H1 (cell line): ENCODE results near the gene PIK3R1. TPM values are rescaled to one million over a fixed set of nuclear protein-coding genes. Genes with fewer than 3 reads are reported as not detected.

ENCODE experiments used
- CTCF ChIA-PET: fragments of 300-600 bp; sonication (Branson Sonifier 250); formaldehyde crosslinking; loops from one replicate; lab custom pipeline; 2021; ENCODE audit not compliant: partially characterized antibody; lab: Charles Lee
- POLR2A ChIA-PET: fragments of 300-600 bp; sonication (Branson Sonifier 250); formaldehyde crosslinking; loops from one replicate; lab custom pipeline; 2021; ENCODE audit warnings: inconsistent platforms; ENCODE audit not compliant: partially characterized antibody; lab: Charles Lee
- DNase-seq, 2 experiments: peaks; one replicate each; pipeline versions ENCODE4 v3.0.0 to v3.0.0-alpha.2; 2010 to 2022; ENCODE audit warnings: low spot score in 2 of 2, low read depth in 1 of 2, mixed read lengths in 1 of 2
- FAIRE-seq: peaks from 2 replicates; lab custom pipeline; 2011; peaks lifted over from hg19 to GRCh38; lab: Jason Lieb, UNC
- H2AFZ ChIP-seq: 2 replicates; pipeline ENCODE4 v1.8.1; 2012; ENCODE audit warnings: low read length, inconsistent platforms
- H2AK5ac ChIP-seq: 2 replicates; pipeline ENCODE4 v1.6.1; 2013; ENCODE audit warnings: low read depth, low read length
- H2BK120ac ChIP-seq: replicated peaks from 2 replicates; pipeline ENCODE3; 2013; ENCODE audit warnings: low read depth, low read length, inconsistent platforms
- H2BK12ac ChIP-seq: 2 replicates; pipeline ENCODE4 v1.6.1; 2013; ENCODE audit warnings: low read depth, low read length
- H2BK15ac ChIP-seq: 2 replicates; pipeline ENCODE4 v1.6.1; 2013; ENCODE audit warnings: low read length
- H2BK20ac ChIP-seq: 2 replicates; pipeline ENCODE4 v1.6.1; 2013; ENCODE audit warnings: low read length
- H2BK5ac ChIP-seq: 2 replicates; pipeline ENCODE4 v1.6.1; 2013; ENCODE audit warnings: low read depth, low read length
- H3K14ac ChIP-seq: 2 replicates; pipeline ENCODE4 v1.6.1; 2013; ENCODE audit warnings: inconsistent platforms; ENCODE audit not compliant: insufficient read length
- H3K18ac ChIP-seq: 2 replicates; pipeline ENCODE4 v1.6.1; 2013; ENCODE audit warnings: low read length; ENCODE audit errors: extremely low read depth
- H3K23ac ChIP-seq: 2 replicates; pipeline ENCODE4 v1.6.1; 2013; ENCODE audit warnings: inconsistent platforms; ENCODE audit not compliant: insufficient read length
- H3K23me2 ChIP-seq: 2 replicates; pipeline ENCODE4 v1.6.1; 2013; ENCODE audit warnings: low read depth, low read length
- H3K27ac ChIP-seq: 2 replicates; pipeline ENCODE4 v1.6.1; 2011; ENCODE audit warnings: low read depth, low read length, inconsistent platforms
- H3K27me3 ChIP-seq, 4 experiments: replicated peaks in 1 of 4; 1 replicate in 1 of 4; 2 replicates in 3 of 4; pipeline versions ENCODE4 v1.6.1 to v1.8.1; 2011 to 2013; ENCODE audit warnings: low read length in 3 of 4, mild to moderate bottlenecking in 3 of 4, inconsistent platforms in 2 of 4, mixed read lengths in 2 of 4, moderate library complexity in 1 of 4; ENCODE audit not compliant: control insufficient read depth in 3 of 4, insufficient read depth in 3 of 4; ENCODE audit errors: extremely low read depth in 1 of 4
- H3K36me3 ChIP-seq, 4 experiments: 2 replicates each; pipeline versions ENCODE4 v1.6.1 to v1.8.1; 2011 to 2013; ENCODE audit warnings: mild to moderate bottlenecking in 4 of 4, low read length in 3 of 4, moderate library complexity in 2 of 4, control low read depth in 1 of 4, inconsistent platforms in 1 of 4; ENCODE audit not compliant: insufficient read depth in 4 of 4, control insufficient read depth in 2 of 4
- H3K4ac ChIP-seq: replicated peaks from 2 replicates; pipeline ENCODE3; 2013; ENCODE audit warnings: low read length, low read depth, mixed read lengths, inconsistent platforms; ENCODE audit not compliant: insufficient read length
- H3K4me1 ChIP-seq, 4 experiments: replicated peaks in 1 of 4; 1 replicate in 1 of 4; 2 replicates in 3 of 4; pipeline versions ENCODE4 v1.6.1 to v1.8.1; 2011 to 2013; ENCODE audit warnings: low read length in 3 of 4, inconsistent platforms in 2 of 4, mixed read lengths in 1 of 4; ENCODE audit not compliant: insufficient read depth in 4 of 4, control insufficient read depth in 3 of 4
- H3K4me2 ChIP-seq, 2 experiments: 2 replicates each; pipeline versions ENCODE4 v1.6.1 to v1.8.1; 2011 to 2013; ENCODE audit warnings: low read depth in 2 of 2, low read length in 2 of 2, control low read depth in 1 of 2, inconsistent platforms in 1 of 2, mild to moderate bottlenecking in 1 of 2; ENCODE audit not compliant: insufficient read depth in 1 of 2
- H3K4me3 ChIP-seq, 4 experiments: fragments of 200-600, 300-600 bp in 1 of 4; sonication (generic), shearing (Covaris generic), sonication (Bioruptor Twin) in 1 of 4; 2 replicates each; pipeline versions ENCODE4 v1.5.1 to v1.8.1; 2011 to 2016; ENCODE audit warnings: low read length in 4 of 4, low read depth in 3 of 4, control low read depth in 2 of 4, inconsistent platforms in 2 of 4, mild to moderate bottlenecking in 2 of 4, mixed read lengths in 1 of 4, moderate library complexity in 1 of 4; ENCODE audit not compliant: insufficient read depth in 2 of 4; ENCODE audit errors: extremely low read depth in 1 of 4
- H3K56ac ChIP-seq: replicated peaks from 2 replicates; pipeline ENCODE3; 2013; ENCODE audit warnings: low read depth, mild to moderate bottlenecking, mixed read lengths, low read length, inconsistent platforms; ENCODE audit not compliant: insufficient read length
- H3K79me1 ChIP-seq: 2 replicates; pipeline ENCODE4 v1.6.1; 2013; ENCODE audit warnings: low read depth, low read length, control low read depth
- H3K79me2 ChIP-seq, 2 experiments: 2 replicates each; pipeline versions ENCODE4 v1.6.1 to v1.8.1; 2012 to 2013; ENCODE audit warnings: low read length in 2 of 2, mild to moderate bottlenecking in 2 of 2, inconsistent platforms in 1 of 2; ENCODE audit not compliant: insufficient read depth in 2 of 2, control insufficient read depth in 1 of 2
- H3K9ac ChIP-seq, 4 experiments: replicated peaks in 1 of 4; 1 replicate in 1 of 4; 2 replicates in 3 of 4; pipeline versions ENCODE4 v1.6.1 to v1.8.1; 2011 to 2013; ENCODE audit warnings: low read depth in 3 of 4, low read length in 3 of 4, control low read depth in 2 of 4, mild to moderate bottlenecking in 2 of 4, moderate library complexity in 2 of 4, inconsistent platforms in 1 of 4; ENCODE audit errors: extremely low read depth in 1 of 4
- H3K9me3 ChIP-seq, 2 experiments: 2 replicates each; pipeline versions ENCODE4 v1.6.1 to v1.8.1; 2012 to 2013; ENCODE audit warnings: mild to moderate bottlenecking in 2 of 2, moderate library complexity in 2 of 2, control low read depth in 1 of 2, inconsistent platforms in 1 of 2, low read depth in 1 of 2, low read length in 1 of 2, mixed read lengths in 1 of 2; ENCODE audit not compliant: insufficient read depth in 2 of 2
- H4K20me1 ChIP-seq, 2 experiments: replicated peaks in 1 of 2; 2 replicates each; pipeline versions ENCODE3 to v1.8.1; 2011 to 2013; ENCODE audit warnings: inconsistent platforms in 2 of 2, low read length in 2 of 2, mild to moderate bottlenecking in 1 of 2; ENCODE audit not compliant: insufficient read depth in 2 of 2, control insufficient read depth in 1 of 2
- H4K5ac ChIP-seq: 2 replicates; pipeline ENCODE4 v1.6.1; 2013; ENCODE audit warnings: low read length, low read depth, mixed read lengths, inconsistent platforms; ENCODE audit not compliant: insufficient read length
- H4K8ac ChIP-seq: 2 replicates; pipeline ENCODE4 v1.8.0; 2013; ENCODE audit warnings: mild to moderate bottlenecking, moderate library complexity, low read length, inconsistent platforms; ENCODE audit not compliant: insufficient read depth; ENCODE audit errors: extremely low read depth
- H4K91ac ChIP-seq: replicated peaks from 2 replicates; pipeline ENCODE3; 2013; ENCODE audit warnings: low read length, mixed read lengths, inconsistent platforms; ENCODE audit not compliant: insufficient read length
- CEBPB ChIP-seq: IDR thresholded peaks from 2 replicates; pipeline ENCODE4 v1.6.1; 2012; ENCODE audit warnings: low read depth, low read length
- CHD2 ChIP-seq: IDR thresholded peaks from 2 replicates; pipeline ENCODE4 v1.6.1; 2012; ENCODE audit warnings: low read length, improper control_type of control experiment
- EGR1 ChIP-seq: IDR thresholded peaks from 2 replicates; pipeline ENCODE4 v1.6.1; 2011; ENCODE audit warnings: low read depth, low read length, borderline replicate concordance
- GABPA ChIP-seq: IDR thresholded peaks from 2 replicates; pipeline ENCODE4 v1.6.1; 2011; ENCODE audit warnings: mild to moderate bottlenecking, low read length, moderate library complexity, borderline replicate concordance; ENCODE audit not compliant: insufficient read depth
- JUND ChIP-seq: IDR thresholded peaks from 2 replicates; pipeline ENCODE4 v1.6.1; 2011; ENCODE audit warnings: mild to moderate bottlenecking, improper control_type of control experiment, low read length
- KDM4A ChIP-seq: IDR thresholded peaks from one replicate; pipeline ENCODE4 v1.7.1; 2012; ENCODE audit warnings: low read depth, mild to moderate bottlenecking, moderate library complexity, low read length, inconsistent platforms; ENCODE audit not compliant: severe bottlenecking
- POU5F1 ChIP-seq: IDR thresholded peaks from 2 replicates; pipeline ENCODE4 v1.6.1; 2011; ENCODE audit warnings: low read depth, mild to moderate bottlenecking, low read length, moderate library complexity
- SIN3A ChIP-seq, 2 experiments: IDR thresholded peaks in 1 of 2; conservative IDR thresholded peaks in 1 of 2; 2 replicates each; pipeline ENCODE4 v1.6.1; 2011 to 2012; ENCODE audit warnings: low read length in 2 of 2, improper control_type of control experiment in 1 of 2, low read depth in 1 of 2, mild to moderate bottlenecking in 1 of 2
- TAF7 ChIP-seq: optimal IDR thresholded peaks from 2 replicates; pipeline ENCODE3; 2011; ENCODE audit warnings: low read depth, mild to moderate bottlenecking, inconsistent platforms, low read length, moderate library complexity, borderline replicate concordance
- TCF12 ChIP-seq: IDR thresholded peaks from 2 replicates; pipeline ENCODE4 v1.6.1; 2011; ENCODE audit warnings: low read depth, mild to moderate bottlenecking, low read length
- WGBS, 2 experiments: shearing (Covaris generic) in 1 of 2; methylation state at CpG; one replicate each; pipeline versions ENCODE4 v1.1.6 to v1.1.7; 2013 to 2015; ENCODE audit warnings: low lambda C conversion rate in 2 of 2, mixed read lengths in 2 of 2, inconsistent platforms in 1 of 2, low coverage in 1 of 2, missing lambda C conversion rate in 1 of 2; ENCODE audit not compliant: insufficient replicate concordance in 2 of 2, insufficient coverage in 1 of 2, insufficient read length in 1 of 2; ENCODE audit errors: extremely low coverage in 1 of 2, missing lambda C conversion rate in 1 of 2; 5-methylcytosine and 5-hydroxymethylcytosine counted together
- polyA plus RNA-seq, 7 experiments: library from polyadenylated mRNA; depleted of rRNA in 3 of 7; stranded (reverse) in 5 of 7; unstranded in 2 of 7; fragments of >200 nt in 5 of 7; fragments of 200-250 nt in 2 of 7; gene quantifications; 1 replicate in 5 of 7; 2 replicates in 1 of 7; 4 replicates in 1 of 7; pipeline versions ENCODE4 v1.2.1 to v1.2.3, GENCODE V29; 2011 to 2013; ENCODE audit warnings: missing spikeins in 2 of 7, mixed read lengths in 2 of 7
- total RNA-seq: library from RNA; stranded (reverse); fragmentation: NEBNext Ultra II Directional; extraction: Animal tissue kit (Norgen Biotek cat#: 25700); gene quantifications from 2 replicates; pipeline ENCODE4 v1.2.1, GENCODE V29; 2021
- TF ChIP-seq, protein P1 (sequence below): IDR thresholded peaks from 2 replicates; pipeline ENCODE4 v1.6.1; 2011; ENCODE audit warnings: low read length, improper control_type of control experiment
- TF ChIP-seq, protein P2 (sequence below): IDR thresholded peaks from 2 replicates; pipeline ENCODE4 v1.6.1; 2011; ENCODE audit warnings: low read depth, mild to moderate bottlenecking, low read length; ENCODE audit not compliant: insufficient read depth

PIK3R1 gene
- total and polyA plus RNA-seq, 2 of the 8 experiments (the other 6 are each of a cell fraction or from before 2014, with no cell fraction given), result 2.3 to 13.7 TPM

DNA sequence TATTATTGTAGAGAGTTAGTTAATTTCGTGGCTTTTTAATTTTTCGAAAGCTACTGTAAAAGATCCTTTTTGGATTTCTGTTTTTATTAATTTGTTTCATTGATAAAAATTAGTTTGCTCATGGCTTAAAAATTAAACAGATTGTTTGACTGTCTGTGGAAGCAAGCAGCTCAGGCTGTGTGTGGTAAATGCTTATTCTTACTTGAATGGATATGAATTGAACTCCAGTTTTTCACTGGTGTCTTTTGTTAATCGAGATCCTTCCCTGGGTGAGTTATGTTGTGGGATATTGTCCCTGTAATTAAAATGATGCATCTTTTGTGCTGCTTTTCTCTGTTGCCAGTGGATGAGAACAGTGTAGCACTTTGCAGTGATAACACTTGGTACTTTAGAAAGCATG is 75.3 kb downstream of the PIK3R1 start:
- H3K36me3 ChIP-seq, result peaks cover 2 to 18% (median 11%) of the 10 kb centered on the region in 4 experiments; a peak in 6 of 8 replicates
- no peak overlapping the region for H2AFZ ChIP-seq
- no peak overlapping the region for H3K4ac ChIP-seq
- no peak for FAIRE-seq
- TF ChIP-seq TAF7, result no peak
- no peak for TF ChIP-seq KDM4A
- no peak for TF ChIP-seq CEBPB
- TF ChIP-seq SIN3A (conservative IDR thresholded peaks at IDR 0.05 in 1 of 2, IDR thresholded peaks at IDR 0.05 in 1 of 2; ENCODE audit: low read depth in 1 of 2, low read length in 2 of 2), result no peak
- TF ChIP-seq, protein P1, sequence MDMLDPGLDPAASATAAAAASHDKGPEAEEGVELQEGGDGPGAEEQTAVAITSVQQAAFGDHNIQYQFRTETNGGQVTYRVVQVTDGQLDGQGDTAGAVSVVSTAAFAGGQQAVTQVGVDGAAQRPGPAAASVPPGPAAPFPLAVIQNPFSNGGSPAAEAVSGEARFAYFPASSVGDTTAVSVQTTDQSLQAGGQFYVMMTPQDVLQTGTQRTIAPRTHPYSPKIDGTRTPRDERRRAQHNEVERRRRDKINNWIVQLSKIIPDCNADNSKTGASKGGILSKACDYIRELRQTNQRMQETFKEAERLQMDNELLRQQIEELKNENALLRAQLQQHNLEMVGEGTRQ, result no peak
- TF ChIP-seq POU5F1, result no peak
- TF ChIP-seq TCF12, result no peak
- TF ChIP-seq CHD2, result no peak
- TF ChIP-seq JUND, result no peak
- TF ChIP-seq, protein P2, sequence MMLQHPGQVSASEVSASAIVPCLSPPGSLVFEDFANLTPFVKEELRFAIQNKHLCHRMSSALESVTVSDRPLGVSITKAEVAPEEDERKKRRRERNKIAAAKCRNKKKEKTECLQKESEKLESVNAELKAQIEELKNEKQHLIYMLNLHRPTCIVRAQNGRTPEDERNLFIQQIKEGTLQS, result no peak
- no peak for TF ChIP-seq EGR1
- TF ChIP-seq GABPA, result no peak
- no peak for DNase-seq
- WGBS, 2 experiments, result 76% methylated on average over 3 of the region's 3 CpGs; no CpG with 5 or more reads in 1 of the 2 experiments
- H3K18ac ChIP-seq, result no peak overlapping the region
- no peaks in the 10 kb centered on the region for H3K27me3 ChIP-seq
- POLR2A ChIA-PET, result no interaction called here
- H2AK5ac ChIP-seq, result no peak overlapping the region
- CTCF ChIA-PET, result interaction anchor here (0.6 kb wide), 1 partner anchor 385 kb away, joined by 3 read pairs; no protein-coding TSS in a partner anchor
- H3K9me3 ChIP-seq, result no peaks in the 10 kb centered on the region
- H4K5ac ChIP-seq, result no peak overlapping the region
- H4K91ac ChIP-seq, result no peak overlapping the region
- H3K79me1 ChIP-seq, result no peaks in the 10 kb centered on the region
- H2BK15ac ChIP-seq, result no peak overlapping the region
- no peak overlapping the region for H3K27ac ChIP-seq
- H3K56ac ChIP-seq, result no peak overlapping the region
- no peak overlapping the region for H3K4me2 ChIP-seq
- no peak overlapping the region for H2BK12ac ChIP-seq
- no peaks in the 10 kb centered on the region for H3K79me2 ChIP-seq
- H3K4me1 ChIP-seq, result peaks cover 3 to 7% (median 5%) of the 10 kb centered on the region in 4 experiments; a peak in 5 of 7 replicates
- no peak overlapping the region for H3K9ac ChIP-seq
- no peak overlapping the region for H3K14ac ChIP-seq
- no peak overlapping the region for H2BK120ac ChIP-seq
- H2BK20ac ChIP-seq, result no peak overlapping the region
- no peaks in the 10 kb centered on the region for H4K20me1 ChIP-seq
- H4K8ac ChIP-seq, result no peak overlapping the region
- peaks cover 8% of the 10 kb centered on the region for H3K23me2 ChIP-seq
- H3K4me3 ChIP-seq, result no peak overlapping the region
- H2BK5ac ChIP-seq, result no peak overlapping the region
- no peak overlapping the region for H3K23ac ChIP-seq
